Midbrain (tissue), 1 donor: Measurements from ENCODE around the gene SCN5A.

ENCODE experiments used
- DNase-seq: peaks from one replicate; lab custom pipeline; 2025; lab: John Stamatoyannopoulos, UW

Gene SCN5A

DNA sequence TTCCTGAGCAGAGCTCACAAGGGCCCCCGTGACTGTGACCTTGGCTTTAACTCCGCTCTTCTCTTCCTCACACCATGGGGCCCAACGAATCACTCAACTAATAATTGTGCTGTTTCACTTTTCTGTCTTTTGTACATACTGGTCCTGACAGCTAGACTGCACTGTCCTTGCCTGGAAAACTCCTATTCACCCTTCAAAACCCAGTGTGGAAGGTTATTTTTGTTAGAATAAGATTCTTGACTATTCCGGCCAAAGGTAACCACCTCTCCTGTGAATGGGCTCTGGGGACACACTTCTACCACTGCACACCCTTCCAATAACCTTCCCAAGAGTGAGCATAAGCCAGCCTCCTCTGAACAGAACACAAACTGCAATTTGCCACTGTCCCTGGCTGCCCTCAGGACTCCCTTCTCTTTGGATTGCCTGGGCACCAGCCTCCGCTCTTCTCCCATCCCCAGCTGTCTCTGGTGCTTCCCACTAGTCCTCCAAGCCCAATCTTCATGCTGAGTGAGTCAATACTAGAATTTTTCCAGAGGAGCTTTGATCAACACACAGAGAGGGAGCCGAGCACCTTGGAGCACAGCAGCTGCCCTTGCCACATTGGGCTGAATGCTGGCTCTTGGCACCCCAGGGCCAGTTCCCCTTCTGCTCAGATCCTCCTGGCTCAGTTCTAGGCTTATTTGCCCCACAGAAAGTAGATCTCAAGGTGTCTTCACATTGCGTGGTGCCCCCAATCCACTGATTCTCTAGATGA, 2.1 kb downstream of the SCN5A start:
- DNase-seq, result no peak

DNA sequence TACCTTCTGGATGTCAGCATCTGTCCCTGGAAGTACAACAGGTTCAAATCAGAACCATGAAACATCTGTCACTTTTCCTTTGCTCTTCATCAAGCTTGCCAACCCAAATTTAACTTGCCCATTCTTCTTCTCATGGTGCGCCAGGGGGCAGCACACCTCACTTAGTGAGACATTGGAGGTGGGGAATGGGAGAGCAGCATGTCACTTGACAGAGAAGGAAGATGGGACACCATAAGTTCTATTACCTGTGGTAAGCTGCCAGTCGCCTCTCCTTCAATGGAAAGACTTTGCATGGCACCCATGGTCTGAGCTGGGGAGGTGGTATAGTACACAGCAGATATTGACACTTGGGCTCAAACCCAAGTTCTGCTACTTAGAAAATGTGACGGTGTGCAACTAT, 2.9 kb downstream of the SCN5A start:
- DNase-seq, result no peak

DNA sequence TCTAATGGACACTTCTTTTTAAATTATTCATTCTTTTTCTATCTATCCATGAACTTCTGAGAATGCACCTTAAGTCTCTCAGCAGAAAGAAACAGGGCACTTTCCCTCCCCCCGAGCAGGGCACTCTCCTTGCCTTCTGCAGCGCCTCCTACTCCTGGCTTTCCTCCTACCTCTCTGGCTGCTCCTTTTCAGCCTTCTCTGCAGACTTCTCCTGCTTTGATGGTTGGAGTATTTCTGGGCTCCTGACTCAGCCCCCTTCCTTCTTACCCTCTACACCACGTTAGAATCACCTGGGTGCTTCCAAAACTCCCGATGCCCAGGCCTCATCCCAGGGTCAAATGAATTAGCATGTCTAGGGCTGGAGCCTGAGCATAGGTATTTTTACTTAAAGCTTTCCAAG, 3.4 kb downstream of the SCN5A start:
- DNase-seq, result no peak

DNA sequence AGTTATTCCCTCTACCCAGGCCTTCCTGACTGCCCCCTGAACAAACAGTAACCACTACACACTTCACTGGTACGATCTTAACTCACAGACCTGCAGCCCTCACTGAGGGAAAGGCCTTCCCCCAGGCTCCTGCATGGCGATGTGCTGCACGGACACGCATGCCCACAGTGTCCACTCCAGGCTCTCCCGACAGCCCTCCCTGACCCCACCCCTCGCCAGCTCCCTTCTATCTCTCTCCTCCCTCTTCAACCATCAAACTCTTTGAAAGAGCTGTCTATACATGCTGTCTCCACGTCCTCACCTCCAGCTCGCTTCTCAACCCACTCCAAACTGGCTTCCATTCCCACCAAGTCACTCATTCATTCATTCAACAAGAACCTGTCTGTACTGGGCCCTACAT, 3.9 kb downstream of the SCN5A start:
- DNase-seq, result no peak

DNA sequence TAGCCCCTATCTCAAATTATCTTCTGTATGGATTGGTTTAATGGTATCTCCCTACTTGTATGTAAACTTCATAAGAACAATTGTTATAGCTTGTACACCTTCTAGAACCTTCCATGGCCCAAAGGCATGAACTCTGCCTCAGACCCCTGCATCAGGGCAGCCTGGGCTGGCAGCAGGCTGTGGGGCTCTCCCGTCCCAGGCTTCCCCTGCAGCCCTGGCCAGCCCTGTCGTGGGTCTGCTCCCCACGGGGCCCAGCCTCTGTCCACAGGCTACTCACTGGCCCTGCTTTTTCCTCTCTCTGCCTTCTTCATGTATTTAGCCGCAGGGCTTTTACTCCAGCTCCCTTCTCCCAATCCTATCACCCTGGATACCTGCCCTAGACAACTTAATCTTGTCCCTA, 4.4 kb downstream of the SCN5A start:
- no peak for DNase-seq

DNA sequence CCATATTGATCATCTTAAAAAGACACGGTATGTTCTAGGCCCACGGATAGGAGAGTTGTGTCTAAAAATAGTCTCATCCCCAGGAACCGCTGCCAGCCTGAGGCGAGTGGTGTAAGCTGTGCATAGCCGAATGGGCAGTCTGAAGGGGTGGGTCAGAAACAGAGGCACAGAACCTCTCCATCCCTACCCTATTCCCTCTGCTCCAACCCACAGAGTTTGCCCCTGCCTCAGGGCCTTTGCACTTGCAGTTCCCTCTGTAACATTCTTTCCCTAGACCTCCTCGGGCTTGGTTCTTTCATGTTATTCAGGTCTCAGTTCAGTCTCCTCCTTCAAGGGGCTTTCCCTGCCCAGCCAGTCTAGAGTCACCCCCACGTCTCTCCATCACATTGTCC, 4.8 kb downstream of the SCN5A start:
- no peak for DNase-seq

DNA sequence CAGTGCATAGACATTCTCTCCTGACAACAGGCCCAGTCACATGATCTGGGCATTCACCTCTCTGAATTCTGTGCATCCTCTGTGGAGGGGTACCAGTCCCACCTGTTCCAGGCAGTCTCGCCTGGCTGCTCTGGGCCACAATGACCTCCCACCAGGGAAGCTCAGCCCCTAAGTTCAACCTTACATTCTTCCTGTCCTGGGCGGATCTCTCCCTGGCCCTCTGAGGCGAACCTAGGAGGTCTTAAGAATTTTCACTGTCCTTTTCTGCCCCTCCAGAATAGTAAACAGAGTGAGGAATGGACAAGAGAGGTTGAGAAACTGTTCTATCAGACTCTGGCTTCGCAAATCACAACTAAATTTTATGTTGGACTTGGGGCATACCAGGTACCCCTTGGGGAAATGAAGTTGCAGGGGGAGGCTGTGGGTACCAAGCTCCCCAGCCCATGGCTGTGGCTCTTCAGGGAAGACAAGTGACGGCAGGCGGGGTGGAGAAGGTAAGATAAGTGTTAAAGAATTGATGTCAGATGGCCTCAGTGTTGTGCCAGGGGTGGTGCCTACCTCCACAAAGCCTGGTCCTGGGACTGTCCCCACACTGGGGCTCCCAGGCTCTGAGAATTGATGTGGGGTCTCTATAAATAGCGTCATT, 5.3 kb downstream of the SCN5A start:
- DNase-seq, result no peak

DNA sequence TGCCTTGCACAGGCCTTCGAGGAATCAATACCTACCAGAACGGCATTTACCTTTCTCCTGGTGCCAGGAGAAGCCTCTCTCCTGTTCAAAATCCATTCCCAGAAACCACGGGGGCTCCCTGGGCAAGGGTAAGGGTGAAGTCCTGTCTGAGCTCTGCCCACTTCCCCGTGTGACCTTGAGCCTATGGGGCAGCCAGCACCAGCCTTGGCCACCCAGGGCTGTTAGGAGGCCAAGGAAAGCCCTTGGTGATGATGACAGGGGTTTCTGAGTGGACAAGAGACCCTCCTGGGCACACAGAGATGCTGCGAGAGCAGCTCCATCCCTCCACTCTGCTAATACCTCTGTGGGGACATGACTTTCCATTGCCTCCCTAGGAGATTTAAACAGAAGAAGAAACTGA, 5.9 kb downstream of the SCN5A start:
- no peak for DNase-seq

DNA sequence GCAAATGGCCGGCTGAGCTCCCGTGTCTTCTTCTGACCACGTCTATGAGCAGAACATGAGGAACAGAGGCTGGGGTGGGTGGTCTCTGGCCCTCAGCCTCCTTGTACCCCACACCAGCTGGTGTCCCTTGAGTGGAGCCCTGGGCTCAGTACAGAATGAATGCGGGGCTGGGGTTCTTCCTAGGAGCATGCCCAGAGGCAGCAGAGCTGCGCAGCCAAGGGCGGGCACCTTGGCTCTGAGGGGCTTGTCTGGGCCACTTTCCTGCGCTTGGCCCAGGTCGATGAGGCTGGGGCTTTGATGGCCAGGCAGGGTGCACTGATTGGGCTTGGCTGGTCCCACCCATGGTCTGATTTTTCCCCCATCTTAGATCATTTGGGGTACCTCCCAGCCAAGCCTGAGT, 6.4 kb downstream of the SCN5A start:
- no peak for DNase-seq

DNA sequence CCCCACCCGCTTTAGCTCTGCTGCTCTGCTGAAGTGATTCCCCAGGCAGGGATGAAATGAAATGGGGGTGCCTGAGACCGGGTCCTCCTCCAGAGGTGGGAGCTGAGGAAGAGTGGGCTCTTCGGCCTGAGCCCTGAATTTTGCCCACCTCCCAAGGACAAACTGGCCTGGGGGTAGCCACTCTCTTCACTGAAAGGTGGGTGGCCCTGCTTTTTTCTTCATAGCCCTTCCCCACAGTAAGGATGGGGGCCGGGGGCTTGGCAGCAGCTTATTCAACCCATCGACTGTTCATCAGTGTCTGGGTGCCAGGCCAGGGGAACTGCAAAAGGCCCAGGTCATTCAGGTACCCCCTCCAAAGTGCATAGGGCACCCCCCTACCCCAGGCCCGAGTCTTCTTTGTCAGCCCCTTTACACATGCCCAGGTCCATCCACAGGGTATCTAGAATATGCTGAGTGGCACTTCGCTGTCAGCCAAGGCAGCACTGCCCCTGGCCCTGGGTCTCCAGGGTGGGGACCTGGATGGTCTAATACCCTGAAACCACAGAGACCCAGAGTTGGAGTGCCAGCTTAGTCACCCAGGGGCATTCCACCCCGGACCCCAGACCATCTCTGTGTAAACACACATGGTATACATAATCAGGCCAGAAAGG, 7.9 kb downstream of the SCN5A start:
- DNase-seq, result no peak

DNA sequence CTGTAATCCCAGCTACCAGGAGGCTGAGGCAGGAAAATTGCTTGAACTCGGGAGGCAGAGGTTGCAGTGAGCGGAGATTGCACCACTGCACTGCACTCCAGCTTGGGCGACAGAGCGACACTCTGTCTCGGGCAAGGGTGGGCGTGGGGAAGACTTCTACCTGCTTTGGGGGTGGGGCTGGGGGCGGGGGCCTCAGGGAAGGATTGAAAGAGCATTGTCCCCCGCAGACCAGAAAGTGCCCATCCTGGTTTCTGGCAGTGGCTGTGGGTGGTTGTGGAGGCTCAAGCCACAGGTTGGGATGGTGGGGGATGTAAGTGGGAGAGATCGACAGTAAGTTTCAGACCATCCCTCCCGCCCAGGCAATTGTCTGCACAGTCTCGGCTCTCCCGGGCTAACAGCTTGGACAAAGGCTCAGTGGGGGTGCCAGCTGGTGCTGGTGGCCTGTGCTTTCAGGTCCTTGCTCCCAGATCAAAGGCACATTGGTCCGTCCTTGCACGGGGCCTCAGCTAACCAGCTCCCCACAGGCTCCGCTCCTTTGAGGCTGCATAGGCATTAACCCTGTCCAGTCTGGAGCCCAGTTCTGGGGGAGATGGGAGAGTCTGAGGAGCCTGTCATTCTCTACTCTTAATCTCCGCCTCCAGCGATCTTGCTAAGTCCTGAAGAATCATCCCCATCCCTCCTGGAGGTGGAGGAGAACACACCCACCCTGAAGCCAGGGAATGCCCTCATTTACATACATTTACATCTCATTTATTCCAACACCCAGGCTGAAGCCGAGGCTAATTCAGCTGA, 8.6 kb downstream of the SCN5A start:
- DNase-seq, result no peak

DNA sequence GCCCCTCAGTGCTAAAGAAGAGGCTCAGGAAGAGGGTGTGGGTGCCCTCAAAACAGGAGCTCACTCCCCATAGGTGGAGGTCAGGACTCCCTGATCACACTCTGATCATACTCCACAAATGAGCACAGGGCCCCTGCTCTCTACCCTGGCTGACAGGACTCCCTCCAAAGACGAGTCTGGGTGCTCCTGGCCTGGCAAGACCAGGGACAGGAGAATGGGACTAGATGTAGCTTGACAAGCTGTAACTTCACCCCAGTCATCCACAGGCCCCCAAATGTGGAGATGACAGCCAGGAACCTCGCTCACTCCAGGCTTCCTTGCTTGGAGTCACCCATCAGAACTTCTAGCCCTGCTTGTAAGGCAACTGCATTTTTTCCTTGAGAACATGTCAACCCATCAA, 11.1 kb downstream of the SCN5A start:
- no peak for DNase-seq

DNA sequence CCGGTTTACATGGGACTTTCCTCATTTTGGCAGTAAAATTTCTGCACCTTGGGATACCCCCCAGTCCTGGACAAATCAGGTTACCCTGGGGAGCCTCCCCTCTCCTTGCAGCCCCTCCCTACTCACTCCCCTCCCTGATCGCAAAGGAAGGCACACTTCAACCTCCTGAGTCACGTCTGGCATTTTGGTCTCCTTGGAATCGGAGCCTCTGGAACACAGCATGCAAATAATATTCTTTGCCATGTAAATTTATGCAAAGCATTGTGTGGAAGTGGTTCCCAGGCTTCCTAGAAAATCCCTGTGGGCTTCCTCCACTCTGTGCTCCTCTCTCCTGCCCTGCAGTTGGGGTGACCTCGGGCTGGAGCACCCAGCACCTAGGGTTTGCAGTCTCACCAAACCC, 11.6 kb downstream of the SCN5A start:
- no peak for DNase-seq

DNA sequence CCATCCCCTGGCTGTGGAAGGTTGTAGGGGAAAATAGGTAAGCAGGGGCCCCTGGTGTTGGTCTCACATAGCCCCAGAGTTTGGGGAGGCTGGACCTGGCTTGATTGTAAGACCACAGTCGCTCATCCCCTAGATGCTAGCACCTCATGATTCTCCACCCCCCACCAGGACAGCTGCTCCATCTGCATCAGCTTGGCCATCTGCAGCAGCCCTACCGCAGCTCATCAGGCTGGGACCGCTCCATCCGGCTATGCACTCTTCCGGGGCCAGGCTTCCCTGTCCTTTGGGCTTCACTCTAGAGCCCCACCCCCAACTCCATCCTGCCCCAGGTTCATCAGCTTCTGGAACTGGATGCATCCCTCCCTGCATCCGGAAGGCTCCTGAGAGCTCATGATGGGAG, 12.6 kb downstream of the SCN5A start:
- no peak for DNase-seq

DNA sequence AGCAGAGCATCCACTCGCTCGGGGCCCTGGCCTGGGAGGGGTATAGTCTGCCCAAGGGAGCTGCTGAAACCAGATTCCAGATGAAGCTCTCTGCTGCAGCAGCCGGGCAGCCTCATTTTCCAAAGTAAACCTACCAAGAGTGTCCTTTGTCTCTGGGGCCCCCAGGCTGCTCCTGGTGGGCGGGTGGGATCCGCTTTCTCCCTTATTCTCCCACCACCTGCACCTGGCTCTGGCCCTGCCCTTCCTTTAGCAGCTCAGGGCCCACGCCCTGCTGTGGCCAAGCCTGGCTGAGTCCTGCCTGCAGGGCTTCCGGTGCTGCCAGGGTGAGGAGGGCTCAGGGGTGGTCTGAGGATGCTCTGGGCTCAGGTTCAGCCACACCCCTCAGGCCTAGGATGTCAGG, 13.0 kb downstream of the SCN5A start:
- no peak for DNase-seq

DNA sequence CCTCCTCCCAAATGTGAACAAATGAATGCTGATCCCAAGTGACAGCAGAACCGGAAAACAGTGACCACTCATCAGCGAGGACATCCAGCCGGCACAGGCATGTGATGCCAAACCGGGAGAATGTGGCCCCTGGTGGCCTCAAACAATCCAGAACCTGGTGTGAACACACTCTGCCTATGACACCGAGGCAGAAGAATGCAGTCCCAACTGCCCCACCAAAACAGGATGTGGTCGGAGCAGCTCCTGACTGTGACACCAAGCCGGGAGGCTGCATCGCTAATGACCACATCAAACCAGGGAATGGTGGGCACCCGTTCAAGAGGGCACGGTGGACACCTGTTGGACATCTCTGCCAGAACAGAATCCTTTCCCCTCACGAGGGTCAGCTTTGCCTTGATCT, 15.4 kb downstream of the SCN5A start:
- DNase-seq, result no peak

DNA sequence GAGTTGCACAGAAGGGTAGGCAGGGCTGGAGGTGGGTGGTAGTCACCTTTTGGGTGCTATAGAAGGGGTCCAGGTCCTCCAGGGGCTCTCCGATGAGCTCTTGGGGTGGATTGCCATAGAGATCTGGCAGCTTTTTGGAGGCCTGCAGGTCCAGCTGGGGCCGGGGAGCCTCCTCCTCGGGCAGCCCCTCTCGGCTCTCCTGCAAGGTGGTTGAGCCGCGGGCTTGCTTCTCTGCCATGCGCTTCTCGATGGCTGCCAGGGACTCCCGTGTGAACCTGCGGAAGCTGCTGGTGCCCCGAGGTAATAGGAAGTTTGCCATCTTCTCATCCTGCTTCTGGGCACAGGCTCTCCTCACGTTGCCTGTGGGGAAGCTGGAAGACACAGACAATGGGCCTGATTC, 16.5 kb downstream of the SCN5A start:
- DNase-seq, result no peak

DNA sequence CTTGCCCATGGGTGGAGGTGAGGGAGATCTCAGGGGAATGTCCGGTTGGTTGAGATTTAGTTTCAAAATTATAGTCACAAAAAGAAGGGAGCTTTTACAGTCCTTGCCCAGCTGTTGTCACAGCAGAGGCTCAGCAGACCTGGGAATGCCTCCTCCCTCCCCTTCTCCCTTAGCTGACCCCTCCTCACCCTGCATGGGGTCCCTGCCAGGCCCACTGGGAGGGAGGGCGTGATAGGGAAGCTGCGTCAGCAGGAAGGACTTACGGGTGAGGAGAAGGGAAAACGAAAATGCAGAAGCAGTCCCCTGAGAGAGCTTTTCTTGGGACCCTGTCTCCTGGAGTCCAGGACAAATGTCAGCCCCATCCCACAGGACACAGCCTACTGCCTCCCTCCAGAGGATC, 18.9 kb downstream of the SCN5A start:
- DNase-seq, result no peak

DNA sequence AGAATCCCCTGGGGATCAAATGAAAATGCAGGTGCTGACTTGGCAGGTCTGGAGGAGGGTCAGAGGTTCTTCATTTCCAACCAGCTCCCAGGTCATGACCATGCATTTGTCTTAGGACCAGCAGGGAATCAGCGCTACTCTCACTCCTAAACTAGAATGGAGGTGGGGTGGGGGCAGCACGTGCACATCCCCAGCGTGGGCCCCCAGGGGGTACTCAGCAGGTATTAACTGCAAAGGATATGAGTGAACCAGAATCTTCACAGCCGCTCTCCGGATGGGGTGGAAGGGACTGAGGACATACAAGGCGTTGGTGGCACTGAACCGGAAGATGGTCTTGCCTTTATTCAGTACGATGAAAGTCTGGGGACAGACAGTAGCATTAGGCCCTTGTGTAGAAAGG, 19.4 kb downstream of the SCN5A start:
- no peak for DNase-seq

DNA sequence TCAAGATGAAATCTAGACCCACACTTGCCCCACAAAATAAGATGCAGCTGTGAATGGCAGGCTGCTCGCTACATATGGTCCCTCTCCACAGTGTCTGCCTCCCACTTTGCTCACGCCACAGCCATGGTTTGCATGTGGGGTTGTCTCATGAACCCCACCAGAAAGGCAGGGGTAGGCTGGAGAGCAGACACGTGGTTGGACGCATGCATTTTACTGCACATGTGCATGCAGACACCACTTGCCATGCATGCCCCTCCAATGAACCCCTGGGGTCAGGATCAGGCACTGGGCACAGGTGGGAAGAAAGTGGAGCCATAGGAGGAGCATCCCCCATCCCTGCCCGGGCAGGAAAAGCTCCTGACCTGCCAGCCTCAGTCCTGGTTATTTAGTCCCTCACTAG, 20.7 kb downstream of the SCN5A start:
- DNase-seq, result no peak

DNA sequence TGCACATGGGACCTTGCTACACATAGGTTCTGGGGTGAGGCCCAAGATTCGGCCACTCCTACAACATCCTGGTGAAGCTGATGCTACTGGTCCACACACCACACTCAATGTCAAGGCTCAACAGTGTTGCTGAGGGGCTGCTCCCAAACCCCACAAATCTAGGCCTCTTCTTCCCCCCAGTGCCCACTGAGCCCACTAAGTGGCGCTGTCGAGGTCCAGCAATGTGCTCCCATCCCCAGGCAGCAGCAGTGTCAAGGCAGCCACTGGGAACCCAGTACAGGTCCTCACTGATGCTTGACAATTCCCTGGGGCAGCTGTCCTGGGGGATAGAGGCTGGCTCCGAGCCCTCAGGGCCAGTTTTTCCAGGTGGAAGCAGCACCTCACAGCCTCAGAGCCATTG, 21.5 kb downstream of the SCN5A start:
- no peak for DNase-seq

DNA sequence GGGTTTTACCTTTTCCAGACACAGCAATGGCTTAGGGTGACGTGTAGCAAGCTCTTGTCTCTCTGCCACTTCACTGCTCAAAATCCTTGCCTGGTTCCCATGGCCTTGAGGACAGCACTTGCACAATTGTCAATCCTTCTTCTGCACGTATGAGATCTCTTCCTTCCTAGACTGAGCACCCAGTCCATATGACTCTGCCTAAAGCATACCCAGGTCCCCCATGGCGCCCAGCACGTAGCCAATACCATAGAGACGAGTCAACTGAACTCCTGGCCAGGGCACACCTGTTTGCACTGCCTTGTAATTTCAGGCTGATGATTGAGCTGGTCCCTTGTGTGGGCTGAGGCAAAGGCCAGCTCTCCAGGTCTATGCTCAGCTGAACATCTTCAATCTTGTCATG, 23.3 kb downstream of the SCN5A start:
- DNase-seq, result no peak

DNA sequence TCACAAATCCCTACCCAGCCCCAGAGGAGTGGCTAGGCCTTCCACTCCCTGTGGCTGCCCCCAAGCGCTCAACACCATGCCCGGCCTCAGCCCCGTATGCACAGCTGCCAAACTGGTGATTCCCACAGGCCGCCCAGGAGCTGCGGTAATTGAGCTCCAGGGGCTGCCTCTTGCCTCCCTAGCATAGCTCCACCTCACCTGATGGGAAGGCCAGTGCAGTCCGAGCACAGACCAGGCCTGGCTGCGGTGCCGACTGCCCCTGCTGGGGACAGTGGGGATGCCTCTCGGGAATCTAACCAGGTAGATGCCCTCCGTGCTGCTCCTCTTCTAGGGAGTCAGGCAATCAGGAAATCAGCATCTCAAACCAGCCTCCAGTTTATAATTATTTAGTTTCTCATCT, 25.9 kb downstream of the SCN5A start:
- DNase-seq, result no peak
